GM12878 (cell line): ENCODE data around the gene LEP. TPM values are rescaled to one million over a fixed set of nuclear protein-coding genes. Genes with fewer than 3 reads are reported as not detected.

Experiments used
- ATAC-seq: fragments of 200-7000 bp; cut with Tn5 transposase; 3 replicates; pipeline ENCODE4 v1.9.1; 2020; ENCODE audit warnings: mild to moderate bottlenecking, moderate library complexity
- BruUV-seq: library from RNA; stranded (reverse); fragments of 400-500 nt; replicated peaks from 2 replicates; lab custom pipeline; 2021; lab: Mats Ljungman, UMichigan
- CTCF ChIA-PET: fragments of 300-600 bp; sonication (Branson Sonifier 250); formaldehyde crosslinking; extraction: SDS; loops from one replicate; lab custom pipeline; 2021; ENCODE audit warnings: inconsistent platforms; lab: Yijun Ruan, JAX
- POLR2A ChIA-PET: fragments of 350-600 bp; formaldehyde crosslinking; extraction: SDS; loops from one replicate; lab custom pipeline; 2021; ENCODE audit warnings: inconsistent platforms; lab: Charles Lee
- RAD21 ChIA-PET: fragments of 300-600 bp; sonication (Branson Sonifier 250); formaldehyde crosslinking; loops from one replicate; lab custom pipeline; 2023; ENCODE audit warnings: antibody characterized with exemption; ENCODE audit not compliant: unreplicated experiment; lab: Charles Lee
- SMC1A ChIA-PET: fragments of 300-600 bp; sonication (Branson Sonifier 250); formaldehyde crosslinking; loops from one replicate; lab custom pipeline; 2023; ENCODE audit not compliant: unreplicated experiment, uncharacterized antibody; lab: Charles Lee
- DNase-seq: peaks from one replicate; pipeline ENCODE4 v3.0.0-alpha.2; 2011; ENCODE audit warnings: low read depth, low spot score
- FAIRE-seq: peaks from 3 replicates; lab custom pipeline; 2011; peaks lifted over from hg19 to GRCh38; lab: Jason Lieb, UNC
- H2AFZ ChIP-seq: 2 replicates; pipeline ENCODE4 v1.6.0; 2011; ENCODE audit warnings: low read depth, low read length, control low read depth; ENCODE audit not compliant: control insufficient read depth
- H3K27ac ChIP-seq: 2 replicates; pipeline ENCODE4 v1.5.1; 2011; ENCODE audit warnings: control low read depth; ENCODE audit not compliant: control insufficient read depth, insufficient read depth
- H3K27me3 ChIP-seq, 2 experiments: replicated peaks in 1 of 2; 2 replicates each; pipeline versions ENCODE4 v1.6.0 to v1.6.1; 2011; ENCODE audit warnings: low read length in 1 of 2; ENCODE audit not compliant: control insufficient read depth in 2 of 2, insufficient read depth in 2 of 2
- H3K36me3 ChIP-seq, 2 experiments: 2 replicates each; pipeline ENCODE4 v1.5.1; 2011; ENCODE audit warnings: low read length in 1 of 2; ENCODE audit not compliant: control insufficient read depth in 2 of 2, insufficient read depth in 2 of 2
- H3K4me1 ChIP-seq: 2 replicates; pipeline ENCODE4 v1.6.1; 2011; ENCODE audit warnings: mild to moderate bottlenecking, low read length, moderate library complexity, mixed read lengths; ENCODE audit not compliant: control insufficient read depth, insufficient read depth
- H3K4me2 ChIP-seq: 2 replicates; pipeline ENCODE4 v1.6.0; 2011; ENCODE audit warnings: control low read depth; ENCODE audit not compliant: control insufficient read depth, insufficient read depth
- H3K4me3 ChIP-seq: fragments of 200-600 bp; sonication (generic); 2 replicates; pipeline ENCODE4 v1.5.1; 2016
- H3K79me2 ChIP-seq: 2 replicates; pipeline ENCODE4 v1.6.0; 2011; ENCODE audit warnings: low read length; ENCODE audit not compliant: control insufficient read depth, insufficient read depth
- H3K9ac ChIP-seq: 2 replicates; pipeline ENCODE4 v1.8.0; 2011; ENCODE audit warnings: low read length, control low read depth, mixed read lengths; ENCODE audit not compliant: control insufficient read depth, insufficient read depth
- H3K9me3 ChIP-seq: replicated peaks from 3 replicates; pipeline ENCODE4 v1.5.1; 2011; ENCODE audit warnings: mild to moderate bottlenecking, low read length; ENCODE audit not compliant: control insufficient read depth, insufficient read depth
- H4K20me1 ChIP-seq: 2 replicates; pipeline ENCODE4 v1.6.0; 2011; ENCODE audit not compliant: control insufficient read depth, insufficient read depth
- FOXK2 ChIP-seq: fragments of 450-650 bp; IDR thresholded peaks from 2 replicates; pipeline ENCODE4 v1.6.1; 2017; ENCODE audit warnings: mild to moderate bottlenecking, moderate library complexity
- KDM1A ChIP-seq: fragments of 200-600 bp; sonication (generic); IDR thresholded peaks from 2 replicates; pipeline ENCODE4 v1.6.1; 2016; ENCODE audit warnings: borderline replicate concordance
- SIN3A ChIP-seq: IDR thresholded peaks from 2 replicates; pipeline ENCODE4 v1.6.1; 2012; ENCODE audit warnings: low read depth, low read length, improper control_type of control experiment
- SMC3 ChIP-seq: IDR thresholded peaks from 2 replicates; pipeline ENCODE4 v1.6.1; 2011; ENCODE audit warnings: low read length, improper control_type of control experiment, borderline replicate concordance
- SUPT20H ChIP-seq: IDR thresholded peaks from 2 replicates; pipeline ENCODE4 v1.6.1; 2011; ENCODE audit warnings: low read depth, mild to moderate bottlenecking, low read length, moderate library complexity, borderline replicate concordance; ENCODE audit not compliant: control insufficient read depth
- ZBED1 ChIP-seq: IDR thresholded peaks from 2 replicates; pipeline ENCODE4 v1.6.1; 2016; ENCODE audit warnings: borderline replicate concordance
- WGBS: methylation state at CpG from one replicate; pipeline ENCODE4 v1.1.6; 2016; ENCODE audit warnings: low lambda C conversion rate; ENCODE audit not compliant: insufficient replicate concordance, insufficient coverage; ENCODE audit errors: missing lambda C conversion rate; 5-methylcytosine and 5-hydroxymethylcytosine counted together
- in situ Hi-C: fragments of 300-500 bp; cut with MboI; formaldehyde crosslinking; loops from 9 replicates; pipeline ENCODE4 v1.14.3; 2018; ENCODE audit warnings: mixed read lengths
- intact Hi-C: fragments of 100-400 bp; cut with micrococcal nuclease; formaldehyde crosslinking; loops from one replicate; pipeline ENCODE4 v1.14.2; 2022; ENCODE audit not compliant: unreplicated experiment
- polyA plus RNA-seq, 11 experiments: library from polyadenylated mRNA; depleted of rRNA in 4 of 11; unstranded in 6 of 11; stranded (reverse) in 5 of 11; fragments of >200 nt; fragmentation: Nextera tagmentation in 4 of 11; fragmentation: Illumina TruSeq in 1 of 11; extraction: Ambion mirVana in 4 of 11; extraction: Trizol in 1 of 11; gene quantifications; 1 replicate in 1 of 11; 2 replicates in 10 of 11; pipeline versions ENCODE4 v1.2.1 to v1.2.3, GENCODE V29; 2011 to 2016; ENCODE audit warnings: inconsistent platforms in 2 of 11, missing spikeins in 2 of 11, low read depth in 1 of 11
- total RNA-seq, 4 experiments: library from RNA; depleted of rRNA in 3 of 4; stranded (reverse); fragments of >200 nt in 3 of 4; fragmentation: Illumina TruSeq in 1 of 4; extraction: Trizol in 1 of 4; gene quantifications; 2 replicates each; pipeline versions ENCODE4 v1.2.1 to v1.2.3, GENCODE V29; 2013 to 2021
- TF ChIP-seq, protein P1 (sequence below): fragments of 450-650 bp; formaldehyde crosslinking; IDR thresholded peaks from 2 replicates; pipeline ENCODE4 v1.4.0; 2022; ENCODE audit warnings: mild to moderate bottlenecking, moderate library complexity
- TF ChIP-seq, protein P2 (sequence below): fragments of 450-650 bp; IDR thresholded peaks from 2 replicates; pipeline ENCODE4 v1.6.1; 2017; ENCODE audit warnings: low read depth, mild to moderate bottlenecking, moderate library complexity
- TF ChIP-seq, protein P3 (sequence below): fragments of 150-350 bp; IDR thresholded peaks from 2 replicates; pipeline ENCODE4 v1.6.1; 2014; ENCODE audit warnings: mild to moderate bottlenecking, low read depth, low read length
- TF ChIP-seq, protein P4 (sequence below): IDR thresholded peaks from 2 replicates; pipeline ENCODE4 v1.6.1; 2011; ENCODE audit warnings: low read depth, mild to moderate bottlenecking, low read length, moderate library complexity, borderline replicate concordance; ENCODE audit errors: extremely low read depth
- TF ChIP-seq, protein P5 (sequence below): fragments of 450-650 bp; IDR thresholded peaks from 2 replicates; pipeline ENCODE4 v1.6.1; 2014; ENCODE audit warnings: mild to moderate bottlenecking
- TF ChIP-seq, protein P6 (sequence below): fragments of 150-350 bp; IDR thresholded peaks from 2 replicates; pipeline ENCODE4 v1.6.1; 2016; ENCODE audit warnings: low read depth, low read length

The LEP gene
- total and polyA plus RNA-seq, 10 of the 15 experiments (the other 5 are each of a cell fraction or from before 2014, with no cell fraction given) = not detected

DNA sequence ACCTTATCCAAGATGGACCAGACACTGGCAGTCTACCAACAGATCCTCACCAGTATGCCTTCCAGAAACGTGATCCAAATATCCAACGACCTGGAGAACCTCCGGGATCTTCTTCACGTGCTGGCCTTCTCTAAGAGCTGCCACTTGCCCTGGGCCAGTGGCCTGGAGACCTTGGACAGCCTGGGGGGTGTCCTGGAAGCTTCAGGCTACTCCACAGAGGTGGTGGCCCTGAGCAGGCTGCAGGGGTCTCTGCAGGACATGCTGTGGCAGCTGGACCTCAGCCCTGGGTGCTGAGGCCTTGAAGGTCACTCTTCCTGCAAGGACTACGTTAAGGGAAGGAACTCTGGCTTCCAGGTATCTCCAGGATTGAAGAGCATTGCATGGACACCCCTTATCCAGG lies 13.4 kb downstream of the LEP start:
- Histone ChIP-seq H2AFZ (no peak overlapping the region), H3K4me2 (no peak overlapping the region), H3K9ac (no peak overlapping the region), H3K36me3 (no peaks in the 10 kb centered on the region), H3K27ac (no peak overlapping the region), H3K4me1 (no peaks in the 10 kb centered on the region), H4K20me1 (no peaks in the 10 kb centered on the region), H3K4me3 (no peak overlapping the region), H3K27me3 (no peaks in the 10 kb centered on the region; a peak in 1 of 4 replicates), H3K79me2 (no peaks in the 10 kb centered on the region), H3K9me3 (no peaks in the 10 kb centered on the region)
- WGBS = 0% methylated on average over 5 of the region's 5 CpGs
- CTCF ChIA-PET = no interaction called here
- ATAC-seq (no peak), DNase-seq (no peak), FAIRE-seq (no peak)
- in situ Hi-C loops = no loop called here
- intact Hi-C loops = no loop called here
- SMC1A ChIA-PET = no interaction called here
- no TSS peak for BruUV-seq
- POLR2A ChIA-PET = no interaction called here
- RAD21 ChIA-PET = no interaction called here
- TF ChIP-seq, protein P1, sequence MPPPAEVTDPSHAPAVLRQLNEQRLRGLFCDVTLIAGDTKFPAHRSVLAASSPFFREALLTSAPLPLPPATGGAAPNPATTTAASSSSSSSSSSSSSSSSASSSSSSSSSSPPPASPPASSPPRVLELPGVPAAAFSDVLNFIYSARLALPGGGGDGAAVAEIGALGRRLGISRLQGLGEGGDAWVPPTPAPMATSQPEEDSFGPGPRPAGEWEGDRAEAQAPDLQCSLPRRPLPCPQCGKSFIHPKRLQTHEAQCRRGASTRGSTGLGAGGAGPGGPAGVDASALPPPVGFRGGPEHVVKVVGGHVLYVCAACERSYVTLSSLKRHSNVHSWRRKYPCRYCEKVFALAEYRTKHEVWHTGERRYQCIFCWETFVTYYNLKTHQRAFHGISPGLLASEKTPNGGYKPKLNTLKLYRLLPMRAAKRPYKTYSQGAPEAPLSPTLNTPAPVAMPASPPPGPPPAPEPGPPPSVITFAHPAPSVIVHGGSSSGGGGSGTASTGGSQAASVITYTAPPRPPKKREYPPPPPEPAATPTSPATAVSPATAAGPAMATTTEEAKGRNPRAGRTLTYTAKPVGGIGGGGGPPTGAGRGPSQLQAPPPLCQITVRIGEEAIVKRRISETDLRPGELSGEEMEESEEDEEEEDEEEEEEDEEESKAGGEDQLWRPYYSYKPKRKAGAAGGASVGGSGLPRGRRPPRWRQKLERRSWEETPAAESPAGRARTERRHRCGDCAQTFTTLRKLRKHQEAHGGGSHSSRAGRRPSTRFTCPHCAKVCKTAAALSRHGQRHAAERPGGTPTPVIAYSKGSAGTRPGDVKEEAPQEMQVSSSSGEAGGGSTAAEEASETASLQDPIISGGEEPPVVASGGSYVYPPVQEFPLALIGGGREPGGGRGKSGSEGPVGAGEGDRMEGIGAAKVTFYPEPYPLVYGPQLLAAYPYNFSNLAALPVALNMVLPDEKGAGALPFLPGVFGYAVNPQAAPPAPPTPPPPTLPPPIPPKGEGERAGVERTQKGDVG (CRISPR knock-in tag) = no peak
- TF ChIP-seq, protein P2, sequence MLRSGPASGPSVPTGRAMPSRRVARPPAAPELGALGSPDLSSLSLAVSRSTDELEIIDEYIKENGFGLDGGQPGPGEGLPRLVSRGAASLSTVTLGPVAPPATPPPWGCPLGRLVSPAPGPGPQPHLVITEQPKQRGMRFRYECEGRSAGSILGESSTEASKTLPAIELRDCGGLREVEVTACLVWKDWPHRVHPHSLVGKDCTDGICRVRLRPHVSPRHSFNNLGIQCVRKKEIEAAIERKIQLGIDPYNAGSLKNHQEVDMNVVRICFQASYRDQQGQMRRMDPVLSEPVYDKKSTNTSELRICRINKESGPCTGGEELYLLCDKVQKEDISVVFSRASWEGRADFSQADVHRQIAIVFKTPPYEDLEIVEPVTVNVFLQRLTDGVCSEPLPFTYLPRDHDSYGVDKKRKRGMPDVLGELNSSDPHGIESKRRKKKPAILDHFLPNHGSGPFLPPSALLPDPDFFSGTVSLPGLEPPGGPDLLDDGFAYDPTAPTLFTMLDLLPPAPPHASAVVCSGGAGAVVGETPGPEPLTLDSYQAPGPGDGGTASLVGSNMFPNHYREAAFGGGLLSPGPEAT = no peak
- no peak for TF ChIP-seq KDM1A
- TF ChIP-seq, protein P3, sequence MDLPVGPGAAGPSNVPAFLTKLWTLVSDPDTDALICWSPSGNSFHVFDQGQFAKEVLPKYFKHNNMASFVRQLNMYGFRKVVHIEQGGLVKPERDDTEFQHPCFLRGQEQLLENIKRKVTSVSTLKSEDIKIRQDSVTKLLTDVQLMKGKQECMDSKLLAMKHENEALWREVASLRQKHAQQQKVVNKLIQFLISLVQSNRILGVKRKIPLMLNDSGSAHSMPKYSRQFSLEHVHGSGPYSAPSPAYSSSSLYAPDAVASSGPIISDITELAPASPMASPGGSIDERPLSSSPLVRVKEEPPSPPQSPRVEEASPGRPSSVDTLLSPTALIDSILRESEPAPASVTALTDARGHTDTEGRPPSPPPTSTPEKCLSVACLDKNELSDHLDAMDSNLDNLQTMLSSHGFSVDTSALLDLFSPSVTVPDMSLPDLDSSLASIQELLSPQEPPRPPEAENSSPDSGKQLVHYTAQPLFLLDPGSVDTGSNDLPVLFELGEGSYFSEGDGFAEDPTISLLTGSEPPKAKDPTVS = no peak
- TF ChIP-seq SIN3A = no peak
- TF ChIP-seq, protein P4, sequence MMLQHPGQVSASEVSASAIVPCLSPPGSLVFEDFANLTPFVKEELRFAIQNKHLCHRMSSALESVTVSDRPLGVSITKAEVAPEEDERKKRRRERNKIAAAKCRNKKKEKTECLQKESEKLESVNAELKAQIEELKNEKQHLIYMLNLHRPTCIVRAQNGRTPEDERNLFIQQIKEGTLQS = no peak
- no peak for TF ChIP-seq SMC3
- TF ChIP-seq ZBED1 = no peak
- TF ChIP-seq, protein P5, sequence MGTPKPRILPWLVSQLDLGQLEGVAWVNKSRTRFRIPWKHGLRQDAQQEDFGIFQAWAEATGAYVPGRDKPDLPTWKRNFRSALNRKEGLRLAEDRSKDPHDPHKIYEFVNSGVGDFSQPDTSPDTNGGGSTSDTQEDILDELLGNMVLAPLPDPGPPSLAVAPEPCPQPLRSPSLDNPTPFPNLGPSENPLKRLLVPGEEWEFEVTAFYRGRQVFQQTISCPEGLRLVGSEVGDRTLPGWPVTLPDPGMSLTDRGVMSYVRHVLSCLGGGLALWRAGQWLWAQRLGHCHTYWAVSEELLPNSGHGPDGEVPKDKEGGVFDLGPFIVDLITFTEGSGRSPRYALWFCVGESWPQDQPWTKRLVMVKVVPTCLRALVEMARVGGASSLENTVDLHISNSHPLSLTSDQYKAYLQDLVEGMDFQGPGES = no peak
- no peak for TF ChIP-seq FOXK2
- TF ChIP-seq, protein P6, sequence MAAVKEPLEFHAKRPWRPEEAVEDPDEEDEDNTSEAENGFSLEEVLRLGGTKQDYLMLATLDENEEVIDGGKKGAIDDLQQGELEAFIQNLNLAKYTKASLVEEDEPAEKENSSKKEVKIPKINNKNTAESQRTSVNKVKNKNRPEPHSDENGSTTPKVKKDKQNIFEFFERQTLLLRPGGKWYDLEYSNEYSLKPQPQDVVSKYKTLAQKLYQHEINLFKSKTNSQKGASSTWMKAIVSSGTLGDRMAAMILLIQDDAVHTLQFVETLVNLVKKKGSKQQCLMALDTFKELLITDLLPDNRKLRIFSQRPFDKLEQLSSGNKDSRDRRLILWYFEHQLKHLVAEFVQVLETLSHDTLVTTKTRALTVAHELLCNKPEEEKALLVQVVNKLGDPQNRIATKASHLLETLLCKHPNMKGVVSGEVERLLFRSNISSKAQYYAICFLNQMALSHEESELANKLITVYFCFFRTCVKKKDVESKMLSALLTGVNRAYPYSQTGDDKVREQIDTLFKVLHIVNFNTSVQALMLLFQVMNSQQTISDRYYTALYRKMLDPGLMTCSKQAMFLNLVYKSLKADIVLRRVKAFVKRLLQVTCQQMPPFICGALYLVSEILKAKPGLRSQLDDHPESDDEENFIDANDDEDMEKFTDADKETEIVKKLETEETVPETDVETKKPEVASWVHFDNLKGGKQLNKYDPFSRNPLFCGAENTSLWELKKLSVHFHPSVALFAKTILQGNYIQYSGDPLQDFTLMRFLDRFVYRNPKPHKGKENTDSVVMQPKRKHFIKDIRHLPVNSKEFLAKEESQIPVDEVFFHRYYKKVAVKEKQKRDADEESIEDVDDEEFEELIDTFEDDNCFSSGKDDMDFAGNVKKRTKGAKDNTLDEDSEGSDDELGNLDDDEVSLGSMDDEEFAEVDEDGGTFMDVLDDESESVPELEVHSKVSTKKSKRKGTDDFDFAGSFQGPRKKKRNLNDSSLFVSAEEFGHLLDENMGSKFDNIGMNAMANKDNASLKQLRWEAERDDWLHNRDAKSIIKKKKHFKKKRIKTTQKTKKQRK = no peak
- TF ChIP-seq SUPT20H = no peak
